ENCODE measurements around the gene ATXN2.

DNA sequence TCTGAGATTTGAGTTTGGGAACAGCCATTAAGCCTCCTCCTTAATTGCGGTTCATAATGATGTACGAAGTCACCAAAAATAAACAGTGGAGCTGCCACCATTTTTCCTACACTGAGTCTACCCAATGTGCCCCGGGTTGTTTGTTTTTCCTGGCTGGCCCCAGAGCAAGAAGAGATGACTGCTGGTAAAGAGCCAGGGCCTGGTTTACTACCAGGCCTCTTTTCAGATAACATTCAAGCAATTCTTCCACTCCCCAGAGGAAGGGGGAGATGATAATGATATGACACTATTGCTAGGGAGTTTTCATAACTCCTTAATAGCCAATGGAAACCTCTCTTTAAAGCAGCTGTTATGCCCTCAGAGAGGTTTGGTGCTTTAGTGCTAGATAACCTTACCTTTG is 44.3 kb upstream of the ATXN2 start:
- TF ChIP-seq, protein P1, sequence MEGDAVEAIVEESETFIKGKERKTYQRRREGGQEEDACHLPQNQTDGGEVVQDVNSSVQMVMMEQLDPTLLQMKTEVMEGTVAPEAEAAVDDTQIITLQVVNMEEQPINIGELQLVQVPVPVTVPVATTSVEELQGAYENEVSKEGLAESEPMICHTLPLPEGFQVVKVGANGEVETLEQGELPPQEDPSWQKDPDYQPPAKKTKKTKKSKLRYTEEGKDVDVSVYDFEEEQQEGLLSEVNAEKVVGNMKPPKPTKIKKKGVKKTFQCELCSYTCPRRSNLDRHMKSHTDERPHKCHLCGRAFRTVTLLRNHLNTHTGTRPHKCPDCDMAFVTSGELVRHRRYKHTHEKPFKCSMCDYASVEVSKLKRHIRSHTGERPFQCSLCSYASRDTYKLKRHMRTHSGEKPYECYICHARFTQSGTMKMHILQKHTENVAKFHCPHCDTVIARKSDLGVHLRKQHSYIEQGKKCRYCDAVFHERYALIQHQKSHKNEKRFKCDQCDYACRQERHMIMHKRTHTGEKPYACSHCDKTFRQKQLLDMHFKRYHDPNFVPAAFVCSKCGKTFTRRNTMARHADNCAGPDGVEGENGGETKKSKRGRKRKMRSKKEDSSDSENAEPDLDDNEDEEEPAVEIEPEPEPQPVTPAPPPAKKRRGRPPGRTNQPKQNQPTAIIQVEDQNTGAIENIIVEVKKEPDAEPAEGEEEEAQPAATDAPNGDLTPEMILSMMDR (IDR thresholded peaks at IDR 0.05) = no peak
- no peak for TF ChIP-seq POLR2A (IDR thresholded peaks at IDR 0.05)
